GM12801 (cell line): ENCODE results near the gene PSORS1C2.

Experiments used
- CTCF ChIP-seq: IDR thresholded peaks from one replicate; pipeline ENCODE4 v1.5.1; 2011; ENCODE audit warnings: control low read depth; ENCODE audit not compliant: insufficient read length; ENCODE audit errors: extremely low read depth

Gene PSORS1C2

GRCh38 chr6:31145386-31145785 lies 6.5 kb upstream of the PSORS1C2 start:
- no peak for TF ChIP-seq CTCF

GRCh38 chr6:31144970-31145340 lies 6.1 kb upstream of the PSORS1C2 start:
- TF ChIP-seq CTCF: no peak

- no peak for TF ChIP-seq CTCF
Measured at GRCh38 chr6:31144296-31144969, 5.6 kb upstream of the PSORS1C2 start.

GRCh38 chr6:31143148-31143547 lies 4.3 kb upstream of the PSORS1C2 start:
- TF ChIP-seq CTCF: no peak

- TF ChIP-seq CTCF: no peak
Measured at GRCh38 chr6:31142361-31142761, 3.5 kb upstream of the PSORS1C2 start.

- TF ChIP-seq CTCF: no peak
Measured at GRCh38 chr6:31140643-31141042, 1.8 kb upstream of the PSORS1C2 start.

- TF ChIP-seq CTCF: no peak
Measured at GRCh38 chr6:31139599-31139998, 733 bp upstream of the PSORS1C2 start.
